Kidney (tissue), 14 donors: ENCODE data around the gene CYP4F11. TPM values are rescaled to one million over a fixed set of nuclear protein-coding genes. Genes with fewer than 3 reads are reported as not detected.
"Not testable (repeated sequence)": the region's sequence is repeated elsewhere in the genome, so short reads cannot be mapped to it uniquely, and the experiment has no call there.

Experiments
- DNase-seq, 5 donors: peaks; one replicate each; pipeline ENCODE4 v3.0.0-alpha.2; 2013 to 2020
- FAIRE-seq: peaks from 2 replicates; lab custom pipeline; 2012; peaks lifted over from hg19 to GRCh38; lab: Jason Lieb, UNC
- H3K27ac ChIP-seq, 2 donors: one replicate each; pipeline ENCODE4 v1.7.0; 2013; ENCODE audit warnings: low read depth in 2 of 2, low read length in 2 of 2, inconsistent platforms in 1 of 2
- H3K27me3 ChIP-seq: one replicate; pipeline ENCODE4 v1.7.1; 2013; ENCODE audit warnings: low read length, inconsistent platforms; ENCODE audit not compliant: control insufficient read depth, insufficient read depth
- H3K36me3 ChIP-seq, 3 donors: one replicate each; pipeline versions ENCODE4 v1.7.0 to v1.7.1; 2013; ENCODE audit warnings: low read length in 3 of 3, control low read depth in 1 of 3, inconsistent platforms in 1 of 3; ENCODE audit not compliant: insufficient read depth in 3 of 3, control insufficient read depth in 2 of 3
- H3K4me1 ChIP-seq, 3 donors: one replicate each; pipeline versions ENCODE4 v1.7.0 to v1.7.1; 2013; ENCODE audit warnings: low read length in 3 of 3, inconsistent platforms in 1 of 3, low read depth in 1 of 3; ENCODE audit not compliant: control insufficient read depth in 2 of 3, insufficient read depth in 2 of 3
- H3K4me3 ChIP-seq, 3 donors: one replicate each; pipeline versions ENCODE4 v1.7.0 to v1.8.1; 2013; ENCODE audit warnings: low read length in 3 of 3, control low read depth in 1 of 3, inconsistent platforms in 1 of 3
- H3K9ac ChIP-seq, 3 donors: one replicate each; pipeline versions ENCODE4 v1.7.0 to v1.7.1; 2013; ENCODE audit warnings: low read length in 3 of 3, control low read depth in 1 of 3, inconsistent platforms in 1 of 3
- H3K9me3 ChIP-seq, 3 donors: one replicate each; pipeline versions ENCODE4 v1.7.0 to v1.7.1; 2013; ENCODE audit warnings: low read length in 3 of 3, control low read depth in 1 of 3, inconsistent platforms in 1 of 3; ENCODE audit not compliant: control insufficient read depth in 2 of 3, insufficient read depth in 1 of 3
- intact Hi-C: fragments of 100-400 bp; cut with DNase I; formaldehyde crosslinking; loops from one replicate; pipeline ENCODE4 v1.11.1; 2022
- polyA plus RNA-seq: library from polyadenylated mRNA; stranded (reverse); fragments of 350-450 nt; fragmentation: Illumina TruSeq; extraction: RNeasy Lipid Tissue Mini Kit (QIAGEN cat#74804); gene quantifications from one replicate; pipeline ENCODE4 v1.2.3, GENCODE V29; 2014; ENCODE audit warnings: low read depth, low replicate concordance; ENCODE audit not compliant: insufficient read depth
- total RNA-seq: library from RNA; stranded (reverse); fragmentation: NEBNext Ultra II Directional; extraction: Animal tissue kit (Norgen Biotek cat#: 25700); gene quantifications from one replicate; pipeline ENCODE4 v1.2.1, GENCODE V29; 2021
- TF ChIP-seq, protein P1 (sequence below): IDR thresholded peaks from 3 replicates; pipeline ENCODE4 v1.5.1; 2012; ENCODE audit warnings: mild to moderate bottlenecking, moderate library complexity, borderline replicate concordance; ENCODE audit not compliant: insufficient read depth; ENCODE audit errors: extremely low read depth
- donor health status: control.
- donor health status: control.
- donor health status: control.
- donor health status: control.
- donor health status: control.
- donor health status: DM: yes; HTN: yes; CAD: no.
- donor health status: Normal renal cell carcinoma (clear cell type).

Gene CYP4F11
- total and polyA plus RNA-seq, 2 donors from 2014 or later: 2.1 to 7.2 TPM

DNA sequence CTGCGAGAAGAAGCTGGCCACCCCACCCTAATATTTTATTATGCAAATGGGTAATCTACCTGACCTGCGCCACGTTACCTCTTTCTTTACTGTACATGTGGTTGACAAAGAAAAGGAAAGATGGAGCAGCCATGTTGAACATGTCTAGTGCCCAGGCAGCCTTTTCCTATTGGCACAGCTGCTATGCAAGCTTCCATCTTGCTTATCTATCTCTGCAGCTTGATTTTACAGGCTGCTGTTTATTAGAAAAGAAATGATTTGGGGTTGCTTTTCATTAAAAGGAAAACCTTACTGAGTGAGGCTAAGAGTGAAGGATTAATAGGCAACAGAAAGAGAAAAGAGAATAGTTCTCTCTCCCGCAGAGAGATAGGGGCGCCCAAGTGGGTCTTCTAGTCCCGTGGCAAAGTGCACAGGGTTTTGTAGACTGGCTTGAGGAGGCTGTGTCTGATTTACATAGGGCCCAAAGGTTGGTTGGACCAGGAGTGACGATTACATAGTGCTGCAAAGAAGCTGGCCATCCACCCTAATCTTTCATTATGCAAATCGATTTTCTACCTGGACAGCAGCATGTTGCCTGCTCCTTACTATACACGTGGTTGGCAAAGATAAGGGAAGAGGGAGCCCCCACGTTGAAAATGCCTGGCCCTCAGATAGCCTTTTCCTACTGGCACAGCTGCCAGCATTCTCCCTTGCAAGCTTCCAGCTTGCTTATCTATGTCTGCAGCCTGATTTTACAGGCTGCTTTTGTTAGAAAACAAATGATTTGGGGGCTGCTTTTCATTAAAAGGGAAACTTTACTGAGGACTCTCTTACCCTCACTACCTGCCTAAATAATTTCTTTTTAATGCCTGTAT, 42.7 kb upstream of the CYP4F11 start:
- Histone ChIP-seq H3K9me3 (no peaks in the 10 kb centered on the region), H3K4me1 (no peaks in the 10 kb centered on the region), H3K27me3 (no peaks in the 10 kb centered on the region), H3K9ac (no peak overlapping the region), H3K36me3 (no peaks in the 10 kb centered on the region), H3K4me3 (no peak overlapping the region), H3K27ac (no peak overlapping the region)
- DNase-seq (no peak), FAIRE-seq (no peak)
- TF ChIP-seq, protein P1, sequence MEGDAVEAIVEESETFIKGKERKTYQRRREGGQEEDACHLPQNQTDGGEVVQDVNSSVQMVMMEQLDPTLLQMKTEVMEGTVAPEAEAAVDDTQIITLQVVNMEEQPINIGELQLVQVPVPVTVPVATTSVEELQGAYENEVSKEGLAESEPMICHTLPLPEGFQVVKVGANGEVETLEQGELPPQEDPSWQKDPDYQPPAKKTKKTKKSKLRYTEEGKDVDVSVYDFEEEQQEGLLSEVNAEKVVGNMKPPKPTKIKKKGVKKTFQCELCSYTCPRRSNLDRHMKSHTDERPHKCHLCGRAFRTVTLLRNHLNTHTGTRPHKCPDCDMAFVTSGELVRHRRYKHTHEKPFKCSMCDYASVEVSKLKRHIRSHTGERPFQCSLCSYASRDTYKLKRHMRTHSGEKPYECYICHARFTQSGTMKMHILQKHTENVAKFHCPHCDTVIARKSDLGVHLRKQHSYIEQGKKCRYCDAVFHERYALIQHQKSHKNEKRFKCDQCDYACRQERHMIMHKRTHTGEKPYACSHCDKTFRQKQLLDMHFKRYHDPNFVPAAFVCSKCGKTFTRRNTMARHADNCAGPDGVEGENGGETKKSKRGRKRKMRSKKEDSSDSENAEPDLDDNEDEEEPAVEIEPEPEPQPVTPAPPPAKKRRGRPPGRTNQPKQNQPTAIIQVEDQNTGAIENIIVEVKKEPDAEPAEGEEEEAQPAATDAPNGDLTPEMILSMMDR: no peak
- intact Hi-C loops: no loop called here

GRCh38 chr19:15974856-15975255, 40.5 kb upstream of the CYP4F11 start:
- H3K27ac ChIP-seq: no peak overlapping the region
- no peak for DNase-seq
- H3K36me3 ChIP-seq: no peaks in the 10 kb centered on the region
- H3K9ac ChIP-seq: no peak overlapping the region
- TF ChIP-seq, protein P1: no peak
- H3K27me3 ChIP-seq: no peaks in the 10 kb centered on the region
- no peaks in the 10 kb centered on the region for H3K4me1 ChIP-seq
- FAIRE-seq: no peak
- intact Hi-C loops: no loop called here
- H3K9me3 ChIP-seq: no peaks in the 10 kb centered on the region
- H3K4me3 ChIP-seq: no peak overlapping the region

DNA sequence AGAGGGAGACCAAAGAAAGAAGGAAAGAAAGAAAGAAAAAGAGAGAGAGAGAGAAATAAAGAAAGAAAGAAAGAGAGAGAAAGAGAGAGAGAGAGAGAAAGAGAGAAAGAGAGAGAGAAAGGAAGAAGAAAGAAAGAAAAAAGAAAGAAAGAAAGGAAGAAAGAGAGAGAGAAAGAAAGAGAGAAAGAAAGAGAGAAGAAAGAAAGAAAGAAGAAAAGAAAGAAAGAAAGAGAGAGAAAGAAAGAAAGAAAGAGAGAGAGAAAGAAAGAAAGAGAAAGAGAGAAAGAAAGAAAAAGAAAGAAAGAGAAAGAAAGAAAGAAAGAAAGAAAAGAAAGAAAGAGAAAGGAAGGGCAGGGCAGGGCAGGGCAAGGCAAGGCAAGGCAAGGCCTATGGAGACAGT, 37.7 kb upstream of the CYP4F11 start:
- H3K9me3 ChIP-seq, DNase-seq, H3K4me3 ChIP-seq, H3K27me3 ChIP-seq, H3K9ac ChIP-seq, H3K36me3 ChIP-seq, H3K4me1 ChIP-seq, FAIRE-seq, intact Hi-C loops, H3K27ac ChIP-seq: not testable (repeated sequence)

DNA sequence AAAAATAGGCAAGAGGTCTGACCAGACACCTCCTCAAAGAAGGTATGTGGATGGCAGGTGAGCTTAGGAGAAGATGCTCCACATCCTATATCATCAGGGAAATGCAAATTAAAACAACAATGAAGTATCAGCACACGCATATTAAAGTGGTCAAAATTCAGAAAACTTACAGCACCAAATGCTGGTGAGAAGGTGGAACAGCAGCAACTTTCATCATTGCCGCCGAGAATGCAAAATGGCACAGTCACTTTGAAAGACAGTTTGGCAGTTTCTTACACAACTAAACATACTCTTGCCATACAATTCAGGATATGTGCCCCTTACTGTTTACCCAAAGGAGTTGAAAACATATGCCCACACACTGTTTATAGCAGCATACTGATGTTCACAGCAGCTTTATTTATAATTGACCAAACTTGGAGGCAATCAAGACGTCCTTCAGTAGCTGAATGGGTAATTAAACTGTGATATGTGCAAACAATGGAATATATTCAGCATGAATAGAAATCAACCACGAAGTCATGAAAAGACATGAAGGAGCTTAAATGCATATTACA, 37.0 kb upstream of the CYP4F11 start:
- H3K27ac ChIP-seq: no peak overlapping the region
- intact Hi-C loops: no loop called here
- no peaks in the 10 kb centered on the region for H3K4me1 ChIP-seq
- H3K4me3 ChIP-seq: no peak overlapping the region
- FAIRE-seq (no peak), DNase-seq (no peak)
- TF ChIP-seq, protein P1: no peak
- no peaks in the 10 kb centered on the region for H3K36me3 ChIP-seq
- H3K27me3 ChIP-seq: no peaks in the 10 kb centered on the region
- no peaks in the 10 kb centered on the region for H3K9me3 ChIP-seq
- H3K9ac ChIP-seq: no peak overlapping the region
